GM23338 (cell line): ENCODE results near the gene VAV3. TPM values are rescaled to one million over a fixed set of nuclear protein-coding genes. Genes with fewer than 3 reads are reported as not detected.

Experiments used
- ATAC-seq: fragments of 200-7000 bp; cut with Tn5 transposase; 3 replicates; pipeline ENCODE4 v1.9.1; 2020
- DNase-seq: peaks from one replicate; pipeline ENCODE4 v3.0.0-alpha.2; 2015; ENCODE audit warnings: low spot score
- H2AFZ ChIP-seq: fragments of 200-600 bp; sonication (generic); 2 replicates; pipeline ENCODE4 v1.8.0; 2016; ENCODE audit warnings: antibody characterized with exemption, mild to moderate bottlenecking, moderate library complexity
- H3F3A ChIP-seq: fragments of 200-600 bp; sonication (generic); replicated peaks from 2 replicates; pipeline ENCODE4 v1.8.0; 2017; ENCODE audit warnings: antibody characterized with exemption, mixed run types, low read depth
- H3K27ac ChIP-seq: fragments of 200-600 bp; sonication (generic); 2 replicates; pipeline ENCODE4 v1.6.1; 2016; ENCODE audit warnings: low read depth
- H3K27me3 ChIP-seq: fragments of 200-600 bp; sonication (generic); 2 replicates; pipeline ENCODE4 v1.8.0; 2016; ENCODE audit warnings: mild to moderate bottlenecking, mixed run types, moderate library complexity; ENCODE audit not compliant: insufficient read depth
- H3K36me3 ChIP-seq: fragments of 200-600 bp; sonication (generic); 2 replicates; pipeline ENCODE4 v1.8.0; 2016; ENCODE audit warnings: mild to moderate bottlenecking; ENCODE audit not compliant: insufficient read depth
- H3K4me1 ChIP-seq: fragments of 200-600 bp; sonication (generic); 2 replicates; pipeline ENCODE4 v1.8.0; 2016; ENCODE audit warnings: mild to moderate bottlenecking, moderate library complexity; ENCODE audit not compliant: insufficient read depth
- H3K4me2 ChIP-seq: fragments of 200-600 bp; sonication (generic); 2 replicates; pipeline ENCODE4 v1.7.1; 2017; ENCODE audit warnings: mixed run types
- H3K4me3 ChIP-seq: fragments of 200-600 bp; sonication (generic); 2 replicates; pipeline ENCODE4 v1.6.1; 2016; ENCODE audit warnings: mixed run types
- H3K79me2 ChIP-seq: fragments of 200-600 bp; sonication (generic); replicated peaks from 2 replicates; pipeline ENCODE4 v1.8.0; 2017; ENCODE audit warnings: mild to moderate bottlenecking; ENCODE audit not compliant: insufficient read depth
- H3K9me2 ChIP-seq: fragments of 200-600 bp; sonication (generic); 2 replicates; pipeline ENCODE4 v1.8.0; 2017; ENCODE audit not compliant: insufficient read depth
- H4K20me1 ChIP-seq: fragments of 200-600 bp; sonication (generic); replicated peaks from 2 replicates; pipeline ENCODE4 v1.8.0; 2017; ENCODE audit warnings: mild to moderate bottlenecking; ENCODE audit not compliant: insufficient read depth
- H3K27ac Mint-ChIP-seq: 2 replicates; pipeline ENCODE4 v1.8.0; 2020; ENCODE audit warnings: inconsistent platforms, mild to moderate bottlenecking, moderate library complexity, mixed read lengths
- H3K27me3 Mint-ChIP-seq: 3 replicates; pipeline ENCODE4 v1.8.0; 2022; ENCODE audit warnings: low read depth, mild to moderate bottlenecking, moderate library complexity, mixed read lengths, inconsistent platforms; ENCODE audit not compliant: insufficient read depth, poor library complexity
- H3K36me3 Mint-ChIP-seq: 3 replicates; pipeline ENCODE4 v1.8.0; 2021; ENCODE audit warnings: low read depth, mild to moderate bottlenecking, inconsistent platforms, moderate library complexity, mixed read lengths
- H3K4me1 Mint-ChIP-seq: 3 replicates; pipeline ENCODE4 v1.8.0; 2020; ENCODE audit warnings: mild to moderate bottlenecking, inconsistent platforms, mixed read lengths
- H3K4me3 Mint-ChIP-seq: 3 replicates; pipeline ENCODE4 v1.8.0; 2021; ENCODE audit warnings: moderate library complexity, mild to moderate bottlenecking, inconsistent platforms, mixed read lengths
- H3K9me3 Mint-ChIP-seq: 3 replicates; pipeline ENCODE4 v1.8.0; 2020; ENCODE audit warnings: moderate library complexity, mild to moderate bottlenecking, inconsistent platforms, mixed read lengths
- CREB1 ChIP-seq: fragments of 250-450 bp; sonication (Bioruptor Pico); IDR thresholded peaks from 2 replicates; pipeline ENCODE4 v1.5.0; 2020; ENCODE audit warnings: low read depth, mild to moderate bottlenecking, moderate library complexity
- EZH2 ChIP-seq: fragments of 200-600 bp; sonication (generic); IDR thresholded peaks from one replicate; pipeline ENCODE4 v1.8.0; 2017; ENCODE audit warnings: antibody characterized with exemption, mild to moderate bottlenecking, low read depth; ENCODE audit not compliant: unreplicated experiment
- EZH2phosphoT487 ChIP-seq: fragments of 200-600 bp; sonication (generic); IDR thresholded peaks from one replicate; pipeline ENCODE4 v1.8.1; 2018; ENCODE audit warnings: antibody characterized with exemption; ENCODE audit not compliant: unreplicated experiment
- JUNB ChIP-seq: IDR thresholded peaks from one replicate; pipeline ENCODE4 v1.6.1; 2016; ENCODE audit warnings: antibody characterized with exemption; ENCODE audit not compliant: unreplicated experiment
- NANOG ChIP-seq: IDR thresholded peaks from 2 replicates; pipeline ENCODE4 v1.6.1; 2016; ENCODE audit warnings: antibody characterized with exemption, borderline replicate concordance
- POLR2AphosphoS5 ChIP-seq: IDR thresholded peaks from 2 replicates; pipeline ENCODE4 v1.6.1; 2016; ENCODE audit warnings: antibody characterized with exemption, low read depth
- REST ChIP-seq: IDR thresholded peaks from one replicate; pipeline ENCODE4 v1.6.1; 2018; ENCODE audit warnings: antibody characterized with exemption; ENCODE audit not compliant: unreplicated experiment
- STAT1 ChIP-seq: IDR thresholded peaks from one replicate; pipeline ENCODE4 v1.6.1; 2016; ENCODE audit warnings: antibody characterized with exemption; ENCODE audit not compliant: unreplicated experiment
- ZNF114 ChIP-seq: fragments of 250-450 bp; sonication (Bioruptor Pico); IDR thresholded peaks from 2 replicates; pipeline ENCODE4 v1.5.0; 2020; ENCODE audit warnings: mild to moderate bottlenecking, moderate library complexity
- polyA plus RNA-seq: library from polyadenylated mRNA; unstranded; fragments of >200 nt; fragmentation: Nextera tagmentation; extraction: Ambion mirVana; gene quantifications from 2 replicates; pipeline ENCODE4 v1.2.1, GENCODE V29; 2016
- total RNA-seq: library from RNA; depleted of rRNA; stranded (reverse); fragments of >200 nt; shearing (Covaris generic); gene quantifications from 2 replicates; pipeline ENCODE4 v1.2.3, GENCODE V29; 2014
- TF ChIP-seq, protein P1 (sequence below), 2 experiments: fragments of 200-600 bp in 1 of 2; sonication (generic) in 1 of 2; conservative IDR thresholded peaks; 2 replicates each; pipeline versions ENCODE4 v1.5.1 to v1.6.1; 2016 to 2017; ENCODE audit warnings: antibody characterized with exemption in 2 of 2, low read depth in 2 of 2, mild to moderate bottlenecking in 2 of 2, moderate library complexity in 1 of 2
- TF ChIP-seq, protein P2 (sequence below): IDR thresholded peaks from 2 replicates; pipeline ENCODE4 v1.6.1; 2016; ENCODE audit warnings: antibody characterized with exemption
- TF ChIP-seq, protein P3 (sequence below): fragments of 250-450 bp; sonication (Bioruptor Pico); IDR thresholded peaks from 2 replicates; pipeline ENCODE4 v1.5.0; 2020; ENCODE audit warnings: mild to moderate bottlenecking, moderate library complexity

VAV3 gene
- total and polyA plus RNA-seq, 2 experiments from 2014 or later = 3.0 to 11.3 TPM

DNA sequence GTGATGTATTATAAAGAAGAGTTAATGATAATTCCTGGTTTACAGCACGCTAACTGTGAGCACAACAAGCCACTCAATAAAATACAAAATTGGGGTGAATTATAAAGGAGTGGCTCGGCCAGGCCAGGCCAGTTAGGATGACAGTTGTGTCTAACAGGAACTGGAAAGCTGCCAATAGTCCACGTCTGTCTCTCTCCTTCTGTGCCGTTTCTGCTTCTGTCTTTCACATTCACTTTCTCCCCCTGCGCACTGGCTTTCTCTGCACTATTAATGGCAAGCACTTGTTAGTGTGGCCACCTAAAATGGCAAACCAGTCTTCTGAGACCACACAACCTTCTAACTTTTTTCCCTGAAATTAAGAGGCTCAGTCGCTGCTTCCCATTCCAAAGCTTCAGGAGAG is 429.9 kb downstream of the VAV3 start:
- Mint-ChIP-seq H3K27ac (no peak overlapping the region), H3K4me1 (peaks cover 6% of the 10 kb centered on the region; the same call in 2 of the 3 replicates), H3K9me3 (no peaks in the 10 kb centered on the region), H3K27me3 (peaks cover 4% of the 10 kb centered on the region), H3K36me3 (no peaks in the 10 kb centered on the region), H3K4me3 (no peak overlapping the region)
- Histone ChIP-seq H3K4me2 (no peak overlapping the region), H3K27me3 (no peaks in the 10 kb centered on the region), H2AFZ (no peak overlapping the region), H3K9me2 (peaks cover 4% of the 10 kb centered on the region; the same call in 1 of the 2 replicates), H3K27ac (no peak overlapping the region), H4K20me1 (no peaks in the 10 kb centered on the region), H3K4me3 (no peak overlapping the region), H3K4me1 (no peaks in the 10 kb centered on the region), H3F3A (no peaks in the 10 kb centered on the region), H3K36me3 (no peaks in the 10 kb centered on the region), H3K79me2 (no peaks in the 10 kb centered on the region)
- TF ChIP-seq EZH2 (no peak), CREB1 (CRISPR knock-in tag) (no peak), ZNF114 (CRISPR knock-in tag) (no peak), POLR2AphosphoS5 (no peak), STAT1 (no peak), JUNB (no peak), REST (no peak), NANOG (no peak), EZH2phosphoT487 (no peak)
- TF ChIP-seq, protein P1, sequence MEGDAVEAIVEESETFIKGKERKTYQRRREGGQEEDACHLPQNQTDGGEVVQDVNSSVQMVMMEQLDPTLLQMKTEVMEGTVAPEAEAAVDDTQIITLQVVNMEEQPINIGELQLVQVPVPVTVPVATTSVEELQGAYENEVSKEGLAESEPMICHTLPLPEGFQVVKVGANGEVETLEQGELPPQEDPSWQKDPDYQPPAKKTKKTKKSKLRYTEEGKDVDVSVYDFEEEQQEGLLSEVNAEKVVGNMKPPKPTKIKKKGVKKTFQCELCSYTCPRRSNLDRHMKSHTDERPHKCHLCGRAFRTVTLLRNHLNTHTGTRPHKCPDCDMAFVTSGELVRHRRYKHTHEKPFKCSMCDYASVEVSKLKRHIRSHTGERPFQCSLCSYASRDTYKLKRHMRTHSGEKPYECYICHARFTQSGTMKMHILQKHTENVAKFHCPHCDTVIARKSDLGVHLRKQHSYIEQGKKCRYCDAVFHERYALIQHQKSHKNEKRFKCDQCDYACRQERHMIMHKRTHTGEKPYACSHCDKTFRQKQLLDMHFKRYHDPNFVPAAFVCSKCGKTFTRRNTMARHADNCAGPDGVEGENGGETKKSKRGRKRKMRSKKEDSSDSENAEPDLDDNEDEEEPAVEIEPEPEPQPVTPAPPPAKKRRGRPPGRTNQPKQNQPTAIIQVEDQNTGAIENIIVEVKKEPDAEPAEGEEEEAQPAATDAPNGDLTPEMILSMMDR (conservative IDR thresholded peaks at IDR 0.05; ENCODE audit: low read depth in 2 of 2) = no peak
- TF ChIP-seq, protein P2, sequence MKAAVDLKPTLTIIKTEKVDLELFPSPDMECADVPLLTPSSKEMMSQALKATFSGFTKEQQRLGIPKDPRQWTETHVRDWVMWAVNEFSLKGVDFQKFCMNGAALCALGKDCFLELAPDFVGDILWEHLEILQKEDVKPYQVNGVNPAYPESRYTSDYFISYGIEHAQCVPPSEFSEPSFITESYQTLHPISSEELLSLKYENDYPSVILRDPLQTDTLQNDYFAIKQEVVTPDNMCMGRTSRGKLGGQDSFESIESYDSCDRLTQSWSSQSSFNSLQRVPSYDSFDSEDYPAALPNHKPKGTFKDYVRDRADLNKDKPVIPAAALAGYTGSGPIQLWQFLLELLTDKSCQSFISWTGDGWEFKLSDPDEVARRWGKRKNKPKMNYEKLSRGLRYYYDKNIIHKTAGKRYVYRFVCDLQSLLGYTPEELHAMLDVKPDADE = no peak
- TF ChIP-seq, protein P3, sequence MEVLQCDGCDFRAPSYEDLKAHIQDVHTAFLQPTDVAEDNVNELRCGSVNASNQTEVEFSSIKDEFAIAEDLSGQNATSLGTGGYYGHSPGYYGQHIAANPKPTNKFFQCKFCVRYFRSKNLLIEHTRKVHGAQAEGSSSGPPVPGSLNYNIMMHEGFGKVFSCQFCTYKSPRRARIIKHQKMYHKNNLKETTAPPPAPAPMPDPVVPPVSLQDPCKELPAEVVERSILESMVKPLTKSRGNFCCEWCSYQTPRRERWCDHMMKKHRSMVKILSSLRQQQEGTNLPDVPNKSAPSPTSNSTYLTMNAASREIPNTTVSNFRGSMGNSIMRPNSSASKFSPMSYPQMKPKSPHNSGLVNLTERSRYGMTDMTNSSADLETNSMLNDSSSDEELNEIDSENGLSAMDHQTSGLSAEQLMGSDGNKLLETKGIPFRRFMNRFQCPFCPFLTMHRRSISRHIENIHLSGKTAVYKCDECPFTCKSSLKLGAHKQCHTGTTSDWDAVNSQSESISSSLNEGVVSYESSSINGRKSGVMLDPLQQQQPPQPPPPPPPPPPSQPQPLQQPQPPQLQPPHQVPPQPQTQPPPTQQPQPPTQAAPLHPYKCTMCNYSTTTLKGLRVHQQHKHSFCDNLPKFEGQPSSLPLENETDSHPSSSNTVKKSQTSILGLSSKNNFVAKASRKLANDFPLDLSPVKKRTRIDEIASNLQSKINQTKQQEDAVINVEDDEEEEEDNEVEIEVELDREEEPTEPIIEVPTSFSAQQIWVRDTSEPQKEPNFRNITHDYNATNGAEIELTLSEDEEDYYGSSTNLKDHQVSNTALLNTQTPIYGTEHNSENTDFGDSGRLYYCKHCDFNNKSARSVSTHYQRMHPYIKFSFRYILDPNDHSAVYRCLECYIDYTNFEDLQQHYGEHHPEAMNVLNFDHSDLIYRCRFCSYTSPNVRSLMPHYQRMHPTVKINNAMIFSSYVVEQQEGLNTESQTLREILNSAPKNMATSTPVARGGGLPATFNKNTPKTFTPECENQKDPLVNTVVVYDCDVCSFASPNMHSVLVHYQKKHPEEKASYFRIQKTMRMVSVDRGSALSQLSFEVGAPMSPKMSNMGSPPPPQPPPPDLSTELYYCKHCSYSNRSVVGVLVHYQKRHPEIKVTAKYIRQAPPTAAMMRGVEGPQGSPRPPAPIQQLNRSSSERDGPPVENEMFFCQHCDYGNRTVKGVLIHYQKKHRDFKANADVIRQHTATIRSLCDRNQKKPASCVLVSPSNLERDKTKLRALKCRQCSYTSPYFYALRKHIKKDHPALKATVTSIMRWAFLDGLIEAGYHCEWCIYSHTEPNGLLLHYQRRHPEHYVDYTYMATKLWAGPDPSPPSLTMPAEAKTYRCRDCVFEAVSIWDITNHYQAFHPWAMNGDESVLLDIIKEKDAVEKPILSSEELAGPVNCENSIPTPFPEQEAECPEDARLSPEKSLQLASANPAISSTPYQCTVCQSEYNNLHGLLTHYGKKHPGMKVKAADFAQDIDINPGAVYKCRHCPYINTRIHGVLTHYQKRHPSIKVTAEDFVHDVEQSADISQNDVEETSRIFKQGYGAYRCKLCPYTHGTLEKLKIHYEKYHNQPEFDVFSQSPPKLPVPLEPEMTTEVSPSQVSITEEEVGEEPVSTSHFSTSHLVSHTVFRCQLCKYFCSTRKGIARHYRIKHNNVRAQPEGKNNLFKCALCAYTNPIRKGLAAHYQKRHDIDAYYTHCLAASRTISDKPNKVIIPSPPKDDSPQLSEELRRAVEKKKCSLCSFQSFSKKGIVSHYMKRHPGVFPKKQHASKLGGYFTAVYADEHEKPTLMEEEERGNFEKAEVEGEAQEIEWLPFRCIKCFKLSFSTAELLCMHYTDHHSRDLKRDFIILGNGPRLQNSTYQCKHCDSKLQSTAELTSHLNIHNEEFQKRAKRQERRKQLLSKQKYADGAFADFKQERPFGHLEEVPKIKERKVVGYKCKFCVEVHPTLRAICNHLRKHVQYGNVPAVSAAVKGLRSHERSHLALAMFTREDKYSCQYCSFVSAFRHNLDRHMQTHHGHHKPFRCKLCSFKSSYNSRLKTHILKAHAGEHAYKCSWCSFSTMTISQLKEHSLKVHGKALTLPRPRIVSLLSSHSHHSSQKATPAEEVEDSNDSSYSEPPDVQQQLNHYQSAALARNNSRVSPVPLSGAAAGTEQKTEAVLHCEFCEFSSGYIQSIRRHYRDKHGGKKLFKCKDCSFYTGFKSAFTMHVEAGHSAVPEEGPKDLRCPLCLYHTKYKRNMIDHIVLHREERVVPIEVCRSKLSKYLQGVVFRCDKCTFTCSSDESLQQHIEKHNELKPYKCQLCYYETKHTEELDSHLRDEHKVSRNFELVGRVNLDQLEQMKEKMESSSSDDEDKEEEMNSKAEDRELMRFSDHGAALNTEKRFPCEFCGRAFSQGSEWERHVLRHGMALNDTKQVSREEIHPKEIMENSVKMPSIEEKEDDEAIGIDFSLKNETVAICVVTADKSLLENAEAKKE = no peak
- ATAC-seq (no peak), DNase-seq (no peak)
